ENCODE data around the gene UBE2F. TPM values are rescaled to one million over a fixed set of nuclear protein-coding genes. Genes with fewer than 3 reads are reported as not detected.
"Not testable (repeated sequence)": the region's sequence is repeated elsewhere in the genome, so short reads cannot be mapped to it uniquely, and the experiment has no call there.

UBE2F gene
- total RNA-seq, 2 donors from 2014 or later = 64.5 to 175 TPM

GRCh38 chr2:237939251-237939650 lies 27.6 kb upstream of the UBE2F start:
- peaks cover 13 to 19% of the 10 kb centered on the region in 2 donors for H3K36me3 Mint-ChIP-seq
- H3K9me3 Mint-ChIP-seq = peaks cover 8 to 11% of the 10 kb centered on the region in 2 donors
- ATAC-seq = peak in 1 of 2 donors; percentile 45
- peak overlapping the region in 1 of 2 donors; percentile 84 for H3K27ac Mint-ChIP-seq
- no peak for DNase-seq (ENCODE audit: low spot score in 2 of 2)

GRCh38 chr2:237940828-237941227 lies 26.0 kb upstream of the UBE2F start:
- Mint-ChIP-seq H3K36me3 (peaks cover 20 to 32% of the 10 kb centered on the region in 2 donors), H3K9me3 (peaks cover 14 to 18% of the 10 kb centered on the region in 2 donors), H3K27ac (peak overlapping the region in 1 of 2 donors; percentile 84)
- ATAC-seq (no peak), DNase-seq (ENCODE audit: low spot score in 2 of 2) (no peak)

- peak overlapping the region in 1 of 2 donors; percentile 84 for H3K27ac Mint-ChIP-seq
- H3K36me3 Mint-ChIP-seq = peaks cover 20 to 36% of the 10 kb centered on the region in 2 donors
- peaks cover 17 to 23% of the 10 kb centered on the region in 2 donors for H3K9me3 Mint-ChIP-seq
- ATAC-seq (no peak), DNase-seq (ENCODE audit: low spot score in 2 of 2) (no peak)
These were observed 25.6 kb upstream of the UBE2F start for GRCh38 chr2:237941239-237941638.

GRCh38 chr2:237942513-237942899 lies 24.3 kb upstream of the UBE2F start:
- H3K27ac Mint-ChIP-seq = peak overlapping the region in 1 of 2 donors; percentile 84
- ATAC-seq (no peak), DNase-seq (ENCODE audit: low spot score in 2 of 2) (no peak)
- peaks cover 19 to 34% of the 10 kb centered on the region in 2 donors for H3K9me3 Mint-ChIP-seq
- H3K36me3 Mint-ChIP-seq = peaks cover 26 to 43% of the 10 kb centered on the region in 2 donors

GRCh38 chr2:237943395-237944094 lies 23.3 kb upstream of the UBE2F start:
- Mint-ChIP-seq H3K9me3 (peaks cover 19 to 34% of the 10 kb centered on the region in 2 donors), H3K27ac (peak overlapping the region in 1 of 2 donors; percentile 84), H3K36me3 (peaks cover 26 to 43% of the 10 kb centered on the region in 2 donors)
- no peak for ATAC-seq
- DNase-seq (ENCODE audit: low spot score in 2 of 2) = no peak

- ATAC-seq = no peak
- Mint-ChIP-seq H3K27ac (no peak overlapping the region), H3K9me3 (peaks cover 19 to 34% of the 10 kb centered on the region in 2 donors), H3K36me3 (peaks cover 26 to 43% of the 10 kb centered on the region in 2 donors)
- DNase-seq (ENCODE audit: low spot score in 2 of 2) = no peak
These were observed 22.5 kb upstream of the UBE2F start for GRCh38 chr2:237944302-237944701.

- Mint-ChIP-seq H3K36me3 (peaks cover 15 to 37% of the 10 kb centered on the region in 2 donors), H3K9me3 (peaks cover 10 to 27% of the 10 kb centered on the region in 2 donors), H3K27ac (peak overlapping the region in 1 of 2 donors; percentile 69)
- DNase-seq (ENCODE audit: low spot score in 2 of 2) (no peak), ATAC-seq (no peak)
These were observed 20.4 kb upstream of the UBE2F start for GRCh38 chr2:237946423-237946822.

- H3K9me3 Mint-ChIP-seq = peaks cover 1 to 10% of the 10 kb centered on the region in 2 donors
- not testable (repeated sequence) for DNase-seq (ENCODE audit: low spot score in 2 of 2); H3K27ac Mint-ChIP-seq; H3K36me3 Mint-ChIP-seq; ATAC-seq
These were observed 15.5 kb upstream of the UBE2F start for GRCh38 chr2:237951354-237951753.

- no peak overlapping the region for H3K27ac Mint-ChIP-seq
- peaks cover 0 to 6% of the 10 kb centered on the region in 2 donors for H3K9me3 Mint-ChIP-seq
- H3K36me3 Mint-ChIP-seq = peaks cover 5 to 6% of the 10 kb centered on the region in 2 donors
- DNase-seq (ENCODE audit: low spot score in 2 of 2) = no peak
- no peak for ATAC-seq
These were observed 14.9 kb upstream of the UBE2F start for GRCh38 chr2:237951878-237952277.

- H3K27ac Mint-ChIP-seq = no peak overlapping the region
- ATAC-seq = no peak
These were observed 14.0 kb upstream of the UBE2F start for GRCh38 chr2:237952851-237953250.

GRCh38 chr2:237955640-237956401 lies 11.0 kb upstream of the UBE2F start:
- no peak overlapping the region for H3K27ac Mint-ChIP-seq
- DNase-seq (ENCODE audit: low spot score in 2 of 2) (no peak), ATAC-seq (peak; percentile 46 to 49)
- no peaks in the 10 kb centered on the region for H3K36me3 Mint-ChIP-seq
- no peaks in the 10 kb centered on the region for H3K9me3 Mint-ChIP-seq

More at GRCh38 chr2:237952851-237953250, 14.0 kb upstream of the UBE2F start:
- DNase-seq (ENCODE audit: low spot score in 2 of 2) = no peak
- no peaks in the 10 kb centered on the region for H3K9me3 Mint-ChIP-seq
- no peaks in the 10 kb centered on the region for H3K36me3 Mint-ChIP-seq

- ATAC-seq (peak in 1 of 2 donors; percentile 18), DNase-seq (ENCODE audit: low spot score in 2 of 2) (no peak)
- no peaks in the 10 kb centered on the region for H3K9me3 Mint-ChIP-seq
- no peak overlapping the region for H3K27ac Mint-ChIP-seq
- no peaks in the 10 kb centered on the region for H3K36me3 Mint-ChIP-seq
These were observed 10.4 kb upstream of the UBE2F start for GRCh38 chr2:237956402-237956736.

GRCh38 chr2:237961637-237962036 lies 5.2 kb upstream of the UBE2F start:
- no peak for ATAC-seq
- peaks cover 8 to 14% of the 10 kb centered on the region in 2 donors for H3K36me3 Mint-ChIP-seq
- H3K9me3 Mint-ChIP-seq = peaks cover 12 to 14% of the 10 kb centered on the region in 2 donors
- DNase-seq (ENCODE audit: low spot score in 2 of 2) = no peak
- H3K27ac Mint-ChIP-seq = no peak overlapping the region

GRCh38 chr2:237962432-237963084 lies 4.3 kb upstream of the UBE2F start:
- Mint-ChIP-seq H3K9me3 (peaks cover 12 to 14% of the 10 kb centered on the region in 2 donors), H3K27ac (no peak overlapping the region), H3K36me3 (peaks cover 11 to 14% of the 10 kb centered on the region in 2 donors)
- DNase-seq (ENCODE audit: low spot score in 2 of 2) = no peak
- no peak for ATAC-seq

- DNase-seq (ENCODE audit: low spot score in 2 of 2); H3K27ac Mint-ChIP-seq; ATAC-seq: not testable (repeated sequence)
- peaks cover 12 to 14% of the 10 kb centered on the region in 2 donors for H3K9me3 Mint-ChIP-seq
- peaks cover 16 to 20% of the 10 kb centered on the region in 2 donors for H3K36me3 Mint-ChIP-seq
These were observed 3.3 kb upstream of the UBE2F start for GRCh38 chr2:237963490-237963991.

- DNase-seq (ENCODE audit: low spot score in 2 of 2) = no peak
- Mint-ChIP-seq H3K9me3 (peaks cover 12 to 14% of the 10 kb centered on the region in 2 donors), H3K36me3 (peaks cover 23 to 26% of the 10 kb centered on the region in 2 donors), H3K27ac (no peak overlapping the region)
- no peak for ATAC-seq
These were observed 2.6 kb upstream of the UBE2F start for GRCh38 chr2:237964194-237964577.
